HG02571 (cell line): ENCODE results near the gene HNF4A.

Source experiments
- ATAC-seq: cut with Tn5 transposase; IDR thresholded peaks from one replicate; pipeline ENCODE4 v1.9.1; 2021; ENCODE audit warnings: mild to moderate bottlenecking, moderate library complexity; ENCODE audit not compliant: unreplicated experiment

The HNF4A gene

DNA sequence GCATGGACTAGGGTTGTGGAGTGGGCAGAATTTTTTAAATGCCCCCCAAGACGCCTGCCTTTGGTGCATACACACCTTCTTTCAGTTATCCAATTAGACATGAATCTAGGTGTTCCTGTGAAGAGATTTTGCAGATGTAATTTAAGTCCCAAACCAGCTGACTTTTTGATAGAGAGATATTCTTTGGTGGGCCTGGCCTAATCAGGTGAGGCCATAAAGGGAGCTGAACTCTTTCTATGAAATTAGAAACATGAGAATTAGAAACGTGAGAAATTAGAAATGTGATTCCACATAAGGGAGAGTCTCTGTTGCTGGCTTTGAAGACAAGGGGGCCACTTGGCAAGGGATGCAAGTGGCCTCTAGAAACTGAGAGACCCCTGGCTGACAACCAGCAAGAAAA, 83.8 kb downstream of the HNF4A start:
- no peak for ATAC-seq

DNA sequence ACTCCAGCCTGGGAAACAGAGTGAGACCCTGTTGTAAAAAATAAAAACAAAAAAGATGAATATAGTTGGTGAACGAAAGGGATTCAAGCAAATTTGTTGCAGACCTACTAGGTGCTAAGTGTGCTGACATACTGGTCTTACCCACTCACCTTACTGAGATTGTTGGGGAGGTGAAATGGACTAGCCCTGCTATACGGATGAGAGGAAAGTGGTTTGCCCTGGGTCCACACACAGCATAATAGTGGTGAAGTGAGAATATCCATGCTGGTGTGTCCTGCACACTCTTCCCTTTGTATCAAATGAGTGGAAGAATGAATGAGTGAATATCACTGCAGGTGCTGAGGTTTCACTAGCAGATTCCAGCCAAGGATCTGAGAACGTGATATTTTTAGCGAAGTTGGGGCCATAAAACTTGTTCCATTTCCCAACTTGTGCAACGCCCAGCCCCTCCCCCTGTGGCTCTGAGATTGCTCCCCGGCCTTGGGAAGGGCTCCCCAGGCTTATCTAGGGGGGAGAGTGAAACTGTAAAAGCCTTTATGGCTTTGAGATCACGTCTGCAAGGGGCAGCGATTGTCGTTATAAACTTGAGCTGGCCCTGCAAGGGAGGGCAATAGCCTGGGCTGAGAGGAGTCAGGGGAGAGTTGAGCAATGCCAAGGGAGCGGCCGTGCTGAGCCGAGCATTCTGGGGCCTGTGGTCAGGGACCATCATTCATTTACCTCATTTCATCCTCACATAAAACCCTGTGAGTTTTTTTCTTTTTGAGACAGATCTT, 87.0 kb downstream of the HNF4A start:
- ATAC-seq: no peak

DNA sequence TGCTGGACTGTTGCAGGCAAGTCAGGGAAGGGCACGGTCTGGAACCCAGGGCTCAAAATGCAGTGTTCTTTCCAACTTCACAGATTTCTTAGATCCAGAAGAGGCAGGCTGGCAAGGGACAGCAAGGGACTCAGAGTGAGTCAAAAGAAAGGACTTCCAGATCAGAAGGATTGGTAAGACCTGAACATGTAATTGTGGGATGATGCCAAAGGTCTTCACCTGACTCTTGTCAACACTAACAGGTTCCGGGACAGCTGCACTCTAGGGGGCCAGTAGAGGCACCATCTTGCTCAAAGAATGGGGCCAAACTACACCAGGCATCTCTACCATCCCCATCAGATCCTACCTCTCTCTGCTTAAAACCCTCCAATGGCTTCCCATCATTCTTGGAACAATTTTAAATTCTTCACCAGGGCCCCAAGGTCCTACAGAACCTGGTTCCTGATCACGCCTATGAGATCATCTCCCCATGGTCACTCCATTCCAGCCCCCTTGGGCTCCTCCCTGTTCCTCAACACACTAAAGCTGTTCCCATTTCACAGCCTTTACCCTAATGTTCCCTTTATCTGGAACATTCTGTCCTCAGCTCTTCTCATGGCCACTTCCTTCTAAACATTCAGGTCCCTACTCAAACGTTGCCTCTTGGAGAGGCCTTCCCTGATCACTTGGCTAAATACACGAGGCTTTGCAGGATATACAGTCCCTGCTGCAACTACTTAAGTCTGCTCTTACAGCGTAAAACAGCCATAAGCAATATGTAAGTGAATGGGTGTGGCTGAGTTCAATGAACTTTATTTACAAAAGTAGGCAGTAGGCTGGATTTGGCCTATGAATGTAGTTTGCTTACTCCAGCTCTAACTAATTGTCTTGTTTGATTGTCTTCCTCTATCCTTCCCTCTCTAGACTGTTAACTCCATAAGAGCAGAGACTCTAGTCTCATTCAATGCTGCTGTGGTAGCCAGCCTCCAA, 90.5 kb downstream of the HNF4A start:
- no peak for ATAC-seq

DNA sequence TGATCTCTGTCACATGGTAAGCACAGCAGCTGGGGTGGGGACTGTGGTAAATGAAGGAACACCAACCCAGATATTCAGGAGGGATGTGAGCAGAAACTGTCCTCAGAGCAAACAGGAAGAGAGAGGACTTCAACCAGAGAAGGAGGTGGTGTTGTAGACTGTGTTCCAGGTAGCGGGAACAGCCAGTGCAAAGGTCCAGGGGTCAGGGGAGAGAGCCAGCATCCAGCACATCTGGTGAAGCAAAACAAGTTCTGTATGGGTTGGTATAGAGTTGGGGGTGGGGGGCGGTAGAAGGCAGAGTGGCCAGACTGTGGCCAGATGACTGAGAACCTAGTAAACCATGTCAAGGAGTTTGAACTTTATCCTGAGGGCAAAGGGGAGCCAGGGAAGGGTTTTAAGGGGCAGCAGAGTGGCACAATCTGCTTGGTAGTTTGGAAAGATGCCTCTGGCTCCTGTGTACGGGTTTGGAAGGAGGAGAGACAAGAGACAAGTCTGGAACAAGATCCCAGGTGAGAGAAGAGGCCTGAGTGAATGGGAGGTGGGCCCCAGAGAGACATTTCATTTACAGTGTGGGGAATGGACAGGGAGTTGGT, 92.4 kb downstream of the HNF4A start:
- ATAC-seq: no peak

DNA sequence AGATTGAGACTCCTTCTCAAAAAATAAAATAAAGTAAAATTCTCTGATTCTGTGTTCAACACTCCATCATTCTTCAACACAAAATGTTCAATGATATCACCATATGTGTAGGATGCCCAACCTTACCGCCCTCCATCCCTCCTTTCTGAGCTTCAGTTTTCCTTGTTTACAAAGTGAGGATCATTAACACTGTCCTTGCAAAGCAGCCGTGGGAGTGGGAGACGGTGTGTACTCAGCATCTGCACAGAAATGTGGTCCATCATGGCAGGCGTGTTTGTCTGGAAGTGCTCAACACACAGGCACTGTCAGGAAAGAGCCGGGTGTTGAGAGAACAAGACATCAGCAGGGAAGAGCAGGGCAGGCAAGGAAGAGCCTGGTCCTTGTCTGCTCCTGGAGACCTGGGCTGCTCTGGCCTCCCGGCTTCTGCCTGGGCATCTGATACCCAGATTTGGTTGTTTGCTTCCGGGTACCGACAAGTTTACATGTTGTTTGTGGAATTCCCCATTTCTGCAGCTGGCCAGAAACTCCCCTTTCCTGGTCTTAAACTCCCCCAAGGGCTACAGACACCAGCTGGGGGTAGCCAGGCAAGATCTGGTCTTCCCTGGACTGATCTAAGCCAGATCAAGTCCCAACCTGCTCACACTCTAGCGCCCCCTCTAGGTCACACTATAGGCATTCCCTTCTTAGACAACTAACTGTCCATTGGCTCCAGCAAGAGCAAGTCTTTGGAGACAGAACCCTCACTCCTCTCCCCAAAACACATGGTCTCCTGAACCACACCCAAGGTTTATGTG, 93.5 kb downstream of the HNF4A start:
- ATAC-seq: no peak

DNA sequence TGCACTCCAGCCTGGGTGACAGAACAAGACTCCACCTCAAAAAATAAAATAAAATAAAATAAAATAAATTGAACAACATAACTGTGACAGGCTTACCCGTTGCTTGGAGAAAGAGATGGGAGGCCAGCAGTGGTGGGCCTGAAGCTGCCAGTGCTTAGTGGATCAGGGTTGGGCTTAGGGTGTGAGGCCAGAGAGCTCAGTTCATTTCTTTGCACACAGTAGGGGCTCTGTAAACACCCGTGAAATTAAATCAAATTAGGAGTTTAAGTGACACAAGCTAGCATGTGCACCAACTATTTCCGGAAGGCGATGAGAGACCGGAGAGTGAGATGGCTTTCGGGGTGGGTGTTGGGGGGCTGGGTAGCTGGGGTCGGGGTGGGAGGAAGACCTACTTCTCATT, 94.4 kb downstream of the HNF4A start:
- no peak for ATAC-seq

DNA sequence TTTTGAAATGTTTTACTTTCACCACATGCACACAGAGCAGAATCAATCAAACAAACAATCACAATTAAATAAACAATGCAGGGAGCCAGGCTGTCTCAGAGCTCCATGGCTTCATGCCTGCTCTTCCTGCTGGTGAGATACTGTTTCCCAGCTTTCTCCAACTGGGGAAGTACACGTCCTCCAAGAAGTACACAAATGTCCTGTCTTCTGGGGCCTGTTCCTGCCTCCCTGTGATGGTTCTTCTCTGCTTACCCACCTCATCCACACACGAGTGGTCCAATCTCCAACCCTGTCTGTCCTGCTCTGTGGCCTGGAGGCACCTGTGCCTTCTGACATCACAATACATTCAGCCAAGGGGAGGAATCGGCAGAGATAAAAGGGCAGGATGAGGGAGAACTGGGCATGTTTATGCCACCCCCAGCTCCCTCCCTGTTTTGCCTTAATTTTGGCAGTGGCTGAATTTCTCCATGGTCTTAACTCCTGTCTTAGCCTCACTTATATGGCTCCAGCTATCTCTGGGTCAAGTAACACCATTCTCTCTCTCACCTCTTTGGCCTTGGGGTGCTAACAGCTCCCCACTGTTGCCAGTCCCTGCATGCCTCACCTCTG, 94.9 kb downstream of the HNF4A start:
- ATAC-seq: no peak

DNA sequence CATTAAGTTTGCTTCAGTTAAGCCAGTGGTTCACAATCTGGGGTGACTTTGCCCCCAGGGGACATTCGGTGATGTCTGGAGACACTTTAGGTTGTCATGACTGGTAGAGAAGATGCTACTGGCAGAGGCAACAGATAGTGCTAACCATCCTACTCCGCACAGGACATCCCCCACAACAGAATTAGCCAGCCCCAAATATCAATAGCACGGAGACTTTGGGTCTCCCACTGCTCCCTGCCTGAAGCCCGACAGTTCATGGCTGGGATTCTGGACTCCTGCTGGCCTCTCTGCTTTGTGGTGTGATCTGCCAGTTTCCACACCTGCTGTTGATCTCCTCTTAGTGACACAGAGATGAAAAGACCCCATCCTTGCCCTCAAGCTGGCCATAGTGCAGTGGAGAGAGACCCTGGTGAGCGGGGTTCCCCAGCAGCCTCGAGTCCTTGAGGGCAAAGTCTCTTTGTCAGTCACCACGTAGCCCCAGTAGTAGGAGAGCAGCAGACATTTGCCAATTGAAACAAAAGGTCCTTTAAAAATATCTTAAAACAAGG, 95.5 kb downstream of the HNF4A start:
- ATAC-seq: no peak

DNA sequence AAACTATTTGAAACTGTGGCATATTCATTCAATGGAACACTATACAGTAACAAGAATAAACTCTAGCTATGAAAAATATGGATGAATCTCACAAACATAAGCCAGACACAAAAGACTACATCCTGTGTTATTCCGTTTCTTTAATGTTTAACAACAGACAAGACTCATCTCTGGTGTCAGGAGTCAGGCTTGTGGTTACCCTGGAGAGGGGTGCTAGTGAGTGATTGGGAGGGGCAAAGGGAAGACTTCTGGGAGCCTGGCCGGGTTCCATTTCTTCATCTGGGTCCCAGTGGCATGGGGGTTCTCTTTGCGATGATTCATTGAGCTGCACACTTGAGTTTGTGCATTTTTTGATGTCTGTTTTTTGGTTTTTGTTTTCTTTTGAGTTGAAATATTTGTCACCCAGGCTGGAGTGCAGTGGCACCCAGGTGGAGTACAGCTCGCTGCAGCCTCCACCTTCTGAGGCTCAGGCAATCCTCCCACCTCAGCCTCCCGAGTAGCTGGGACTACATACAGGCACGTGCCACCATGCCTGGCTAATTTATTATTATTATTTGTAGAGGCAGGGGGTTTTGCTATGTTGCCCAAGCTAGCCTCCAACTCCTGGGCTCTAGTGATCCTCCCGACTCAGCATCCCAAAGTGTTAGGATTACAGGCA, 98.9 kb downstream of the HNF4A start:
- no peak for ATAC-seq

DNA sequence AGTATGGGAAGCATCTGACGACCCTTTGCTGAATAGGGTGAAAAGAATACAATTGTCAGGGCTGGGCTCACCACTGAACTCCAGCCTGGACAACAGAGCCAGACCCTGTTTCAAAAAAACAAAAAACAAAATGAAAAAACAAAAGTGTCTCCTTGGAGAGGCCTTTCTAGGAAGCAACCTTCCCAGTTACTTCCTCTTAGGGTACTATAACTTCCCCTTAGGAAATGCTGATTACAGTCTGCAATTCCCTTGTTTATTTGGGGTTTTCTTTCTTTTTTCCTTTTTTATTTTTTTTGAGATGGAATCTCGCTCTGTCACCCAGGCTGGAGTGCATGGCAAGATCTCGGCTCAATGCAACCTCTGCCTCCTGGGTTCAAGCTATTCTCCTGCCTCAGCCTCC, 99.6 kb downstream of the HNF4A start:
- no peak for ATAC-seq

DNA sequence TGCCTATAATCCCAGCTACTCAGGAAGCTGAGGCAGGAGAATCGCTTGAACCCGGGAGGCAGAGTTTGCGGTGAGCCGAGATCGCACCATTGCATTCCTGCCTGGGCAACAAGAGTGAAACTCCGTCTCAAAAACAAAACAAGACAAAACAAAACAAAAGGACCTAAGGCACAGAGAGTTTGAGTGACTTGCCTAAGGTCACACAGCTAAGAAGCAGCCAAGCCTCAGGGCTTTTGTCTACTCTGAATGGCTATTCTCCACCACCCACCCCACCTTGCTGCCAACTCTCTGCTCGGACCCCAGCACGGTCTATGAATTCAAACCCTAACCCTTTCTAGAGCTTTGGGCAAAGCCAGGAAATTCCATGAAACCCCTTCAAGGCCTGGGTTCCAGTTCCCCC, 101.1 kb downstream of the HNF4A start:
- no peak for ATAC-seq

DNA sequence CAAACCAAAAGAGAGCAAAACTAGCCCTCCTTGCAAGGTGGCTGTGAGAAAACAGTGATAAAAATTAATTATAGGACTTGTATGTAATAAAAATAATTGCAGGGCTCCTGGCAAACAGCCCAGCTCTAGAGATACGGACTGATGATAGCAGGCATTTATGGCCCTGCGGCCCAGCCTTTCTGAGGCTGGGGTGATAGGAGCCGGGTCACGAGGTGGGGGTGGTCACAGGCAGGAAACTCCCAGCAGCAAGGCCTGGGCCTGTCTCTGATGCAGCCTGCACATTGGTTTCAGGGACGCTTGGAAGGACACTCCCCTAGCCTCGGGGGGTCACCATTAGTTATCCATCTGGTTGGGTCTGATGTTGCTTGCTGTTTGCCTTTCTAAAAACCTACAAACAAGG, 101.5 kb downstream of the HNF4A start:
- ATAC-seq: no peak

DNA sequence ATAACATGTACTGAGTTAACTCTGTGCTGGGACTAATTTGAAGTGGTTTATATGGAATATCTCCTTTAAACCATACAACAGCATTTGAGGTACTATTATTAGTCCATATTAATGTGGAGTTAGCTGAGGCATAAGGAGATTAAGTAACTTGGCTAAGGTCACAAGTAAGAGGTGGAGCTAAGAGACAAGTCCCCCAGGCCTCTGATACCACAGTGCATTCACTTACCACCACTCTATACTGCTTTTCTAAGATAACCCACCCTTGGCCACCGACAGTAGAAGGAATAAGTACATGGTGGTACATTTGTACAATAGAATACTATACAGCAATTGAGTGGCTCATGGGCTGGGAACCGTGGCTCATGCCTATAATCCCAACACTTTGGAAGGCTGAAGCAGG, 103.8 kb downstream of the HNF4A start:
- ATAC-seq: no peak

DNA sequence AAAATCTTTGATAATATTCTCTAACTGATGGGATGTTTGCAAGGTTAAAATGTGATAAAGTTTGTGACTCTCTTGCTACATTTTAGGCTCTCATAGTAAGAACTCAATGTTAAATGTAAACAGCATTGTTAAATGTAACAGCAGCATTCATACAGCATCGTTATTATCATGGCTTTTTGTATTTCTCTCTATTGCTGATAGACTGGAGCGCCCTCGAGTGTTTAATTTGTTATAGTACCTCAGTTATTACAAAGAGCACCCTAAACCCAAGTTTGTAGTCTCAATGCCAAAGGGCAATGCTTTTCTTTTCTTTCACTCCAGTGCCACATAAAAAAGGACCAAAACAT, 105.3 kb downstream of the HNF4A start:
- ATAC-seq: no peak

DNA sequence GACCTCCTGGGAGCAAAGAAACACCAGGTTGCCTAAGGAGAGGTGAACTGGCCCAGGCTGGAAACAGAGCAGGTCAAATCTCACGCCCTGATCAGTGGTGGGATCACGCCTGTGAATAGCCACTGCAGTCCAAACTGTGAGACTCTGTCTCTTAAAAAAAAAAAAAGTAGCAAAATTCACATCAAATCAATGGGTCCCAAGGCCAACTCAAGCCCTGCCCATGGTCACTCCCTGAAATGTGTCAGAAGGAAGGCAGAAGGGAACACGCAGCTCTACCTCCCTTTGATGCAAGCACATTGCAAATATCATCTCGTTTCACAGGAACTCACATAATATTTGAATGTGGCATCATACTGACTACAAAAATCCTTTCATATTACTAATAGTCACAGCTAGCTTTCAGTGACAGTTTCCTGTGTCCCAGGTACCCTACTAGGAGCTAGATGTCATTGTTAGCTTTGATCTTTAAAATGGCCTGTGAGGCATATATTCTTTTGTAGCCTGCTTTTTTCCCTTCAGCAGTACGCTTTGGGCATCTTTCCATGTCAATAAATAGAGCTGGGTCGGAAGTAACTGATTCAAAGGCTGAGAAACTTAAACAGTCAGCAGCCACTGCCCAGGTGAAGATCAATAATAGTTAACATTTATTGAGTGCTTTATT, 105.8 kb downstream of the HNF4A start:
- ATAC-seq: no peak

DNA sequence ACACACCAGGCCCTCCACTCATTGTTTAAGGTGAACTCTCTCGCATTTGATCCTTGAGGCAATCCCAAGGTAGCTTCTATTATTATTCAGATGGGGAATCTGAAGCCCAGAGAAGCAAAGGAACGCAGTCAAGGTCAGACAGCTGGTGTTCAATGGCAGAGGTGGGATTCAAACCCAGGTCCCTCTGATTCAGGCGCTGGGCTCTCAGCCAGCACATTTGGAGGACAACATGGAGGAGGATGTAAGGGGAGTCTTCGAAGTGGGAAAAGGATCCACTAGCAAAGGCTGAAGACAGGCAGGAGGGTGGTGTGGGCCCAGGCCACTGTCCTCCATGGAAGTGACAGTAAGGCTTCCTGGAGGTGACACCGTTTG, 106.3 kb downstream of the HNF4A start:
- no peak for ATAC-seq

DNA sequence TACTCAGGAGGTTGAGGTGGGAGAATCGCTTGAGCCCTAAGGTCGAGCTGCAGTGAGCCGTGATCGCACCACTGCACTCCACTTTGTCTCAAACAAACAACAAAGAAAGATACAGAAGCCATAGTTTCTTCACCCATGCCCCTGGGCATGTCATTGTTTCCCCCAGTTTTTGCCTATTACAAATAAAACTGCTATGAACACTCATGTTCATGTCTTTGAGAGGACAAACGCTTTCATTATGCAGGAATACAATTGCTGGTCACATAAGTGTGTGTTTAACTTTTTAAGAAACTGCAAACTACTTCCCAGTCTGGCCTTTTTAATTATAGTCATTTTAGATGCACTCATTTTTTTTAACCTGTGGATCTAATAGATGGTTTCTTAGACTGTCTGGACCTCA, 108.0 kb downstream of the HNF4A start:
- ATAC-seq: no peak

DNA sequence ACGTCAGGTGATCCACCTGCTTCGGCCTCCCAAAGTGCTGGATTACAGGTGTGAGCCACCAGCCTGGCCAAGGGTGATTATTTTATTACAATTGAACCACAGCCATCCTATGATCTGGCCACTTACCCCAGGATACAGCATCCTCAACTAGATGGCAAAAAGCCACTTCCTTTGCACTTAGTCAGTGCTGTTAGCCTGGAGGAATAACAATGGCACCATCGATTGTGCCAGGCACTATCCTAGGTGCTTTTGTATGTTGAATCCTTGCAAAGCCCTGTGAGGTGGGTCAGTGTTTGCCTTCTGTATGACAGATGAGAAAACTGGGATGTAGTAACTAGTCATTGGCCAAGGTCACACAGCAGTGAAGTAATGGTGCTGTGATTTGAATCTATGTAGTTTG, 109.0 kb downstream of the HNF4A start:
- no peak for ATAC-seq

DNA sequence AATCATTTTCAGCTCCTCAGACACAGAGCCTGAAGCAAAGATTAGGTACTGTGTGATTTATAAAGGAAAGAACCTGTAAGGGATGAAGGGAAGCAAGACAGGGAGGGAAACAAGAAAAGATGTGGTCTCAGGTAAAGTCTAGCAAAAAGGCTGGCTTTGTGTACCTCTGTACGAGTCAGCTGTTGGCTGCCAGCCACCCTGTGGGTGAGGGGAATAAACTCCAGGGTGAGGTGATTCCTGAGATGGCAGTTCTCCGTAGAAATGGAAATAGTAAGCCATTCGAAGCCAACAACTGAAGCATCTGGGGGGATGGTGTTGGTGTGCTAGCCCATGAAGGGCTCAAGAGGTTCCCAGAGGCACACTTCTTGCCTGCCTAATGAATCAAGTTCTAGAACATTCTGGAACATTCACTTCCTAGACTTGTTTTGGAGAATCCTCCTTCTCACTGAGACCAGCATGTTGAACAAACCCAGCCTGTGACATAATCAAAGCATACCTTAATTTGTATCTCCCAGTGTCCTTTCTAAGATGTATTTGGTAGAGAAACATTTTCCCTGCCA, 109.6 kb downstream of the HNF4A start:
- ATAC-seq: no peak
